AG04450 (cell line): ENCODE measurements around the gene EFCAB6. TPM values are rescaled to one million over a fixed set of nuclear protein-coding genes. Genes with fewer than 3 reads are reported as not detected.

Experiments
- CTCF ChIA-PET: fragments of 300-600, 350-600 bp; formaldehyde crosslinking; extraction: SDS; loops from one replicate; lab custom pipeline; 2022; ENCODE audit warnings: antibody characterized with exemption, inconsistent platforms; lab: Charles Lee
- POLR2A ChIA-PET: fragments of 350-600 bp; formaldehyde crosslinking; extraction: SDS; loops from one replicate; lab custom pipeline; 2021; ENCODE audit warnings: antibody characterized with exemption, inconsistent platforms; lab: Yijun Ruan, JAX
- DNase-seq: peaks from one replicate; pipeline ENCODE4 v3.0.0-alpha.2; 2011; ENCODE audit warnings: low read depth, low spot score
- H3K27ac ChIP-seq: one replicate; pipeline ENCODE4 v1.5.1; 2012; ENCODE audit warnings: low read depth, low read length, control low read depth
- H3K27me3 ChIP-seq: one replicate; pipeline ENCODE4 v1.6.0; 2012; ENCODE audit warnings: low read length; ENCODE audit not compliant: control insufficient read depth, insufficient read depth
- H3K4me3 ChIP-seq: 2 replicates; pipeline ENCODE4 v1.5.1; 2011; ENCODE audit warnings: mild to moderate bottlenecking, low read depth, low read length, control low read depth
- H3K9me3 ChIP-seq: 2 replicates; pipeline ENCODE4 v1.5.1; 2012; ENCODE audit warnings: low read length; ENCODE audit not compliant: control insufficient read depth, insufficient read depth
- CTCF ChIP-seq: IDR thresholded peaks from 2 replicates; pipeline ENCODE4 v1.5.1; 2011; ENCODE audit warnings: low read depth, low read length, control low read depth, inconsistent platforms
- polyA plus RNA-seq: library from polyadenylated mRNA; depleted of rRNA; stranded (reverse); fragments of >200 nt; gene quantifications from 2 replicates; pipeline ENCODE4 v1.2.3, GENCODE V29; 2011

The EFCAB6 gene
- polyA plus RNA-seq, 1 experiment: 1.4 TPM

DNA sequence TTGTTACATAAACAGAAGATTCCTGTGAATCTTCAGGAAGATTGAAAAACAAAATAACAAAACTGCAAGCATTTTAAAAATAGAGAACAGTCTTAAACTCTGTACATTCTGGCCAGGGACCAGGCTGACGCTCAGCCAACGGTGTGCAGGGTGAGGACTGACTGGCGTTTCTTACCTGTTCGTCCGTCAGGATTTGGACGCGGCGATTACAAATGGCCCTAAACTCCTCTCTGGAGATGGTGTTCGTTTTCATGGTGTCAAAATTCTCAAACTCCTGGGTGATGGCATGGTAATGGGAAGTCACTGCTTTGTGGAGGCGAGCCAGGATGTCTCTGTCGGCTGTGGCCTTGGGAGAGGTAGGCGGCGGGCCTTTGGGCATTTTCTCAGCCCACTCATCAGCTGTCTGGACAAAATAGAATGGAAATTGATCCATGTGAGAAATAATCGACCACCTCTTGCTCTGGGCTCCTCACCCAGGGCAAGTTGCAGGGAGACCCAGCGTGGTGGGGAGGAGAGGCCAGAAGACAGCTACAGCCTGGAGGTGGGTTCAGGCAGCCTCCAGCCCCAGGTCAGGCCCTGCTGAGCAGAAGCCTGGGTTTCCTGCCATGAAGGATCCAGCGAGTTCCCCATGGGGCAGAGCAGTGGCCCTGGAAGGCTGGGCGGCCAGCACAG is 257.3 kb downstream of the EFCAB6 start:
- Histone ChIP-seq H3K27ac (no peak overlapping the region), H3K27me3 (no peaks in the 10 kb centered on the region), H3K4me3 (no peak overlapping the region), H3K9me3 (peaks cover 27% of the 10 kb centered on the region)
- POLR2A ChIA-PET: no interaction called here
- CTCF ChIA-PET: no interaction called here
- TF ChIP-seq CTCF: no peak
- no peak for DNase-seq

DNA sequence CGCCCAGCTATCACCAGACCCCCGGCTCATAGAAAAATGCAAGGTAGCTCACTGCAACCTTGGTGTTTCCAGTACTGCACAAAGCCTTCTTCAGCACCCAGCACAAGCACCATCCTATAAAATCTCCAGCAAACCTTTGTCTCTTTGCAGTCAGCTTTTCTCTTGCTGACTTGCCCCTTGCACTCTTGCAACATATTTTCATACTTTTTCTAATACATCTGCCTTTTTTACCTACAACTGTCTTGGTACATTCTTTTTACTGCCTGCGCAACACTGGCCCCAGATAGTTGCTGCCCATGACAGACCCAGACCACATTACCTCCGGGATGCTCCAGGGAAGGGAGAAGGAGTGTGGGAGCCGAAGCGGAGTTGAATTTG is 257.9 kb downstream of the EFCAB6 start:
- H3K4me3 ChIP-seq: no peak overlapping the region
- ChIA-PET CTCF (no interaction called here), POLR2A (no interaction called here)
- peaks cover 27% of the 10 kb centered on the region for H3K9me3 ChIP-seq
- no peak overlapping the region for H3K27ac ChIP-seq
- no peak for DNase-seq
- no peak for TF ChIP-seq CTCF
- no peaks in the 10 kb centered on the region for H3K27me3 ChIP-seq

- H3K4me3 ChIP-seq: no peak overlapping the region
- no peaks in the 10 kb centered on the region for H3K27me3 ChIP-seq
- TF ChIP-seq CTCF: no peak
- H3K9me3 ChIP-seq: peaks cover 27% of the 10 kb centered on the region
- no peak overlapping the region for H3K27ac ChIP-seq
- no peak for DNase-seq
- ChIA-PET POLR2A (no interaction called here), CTCF (no interaction called here)
Measured at GRCh38 chr22:43553451-43554258, 258.4 kb downstream of the EFCAB6 start.

- H3K27me3 ChIP-seq: no peaks in the 10 kb centered on the region
- H3K27ac ChIP-seq: no peak overlapping the region
- H3K9me3 ChIP-seq: peaks cover 25% of the 10 kb centered on the region
- no peak overlapping the region for H3K4me3 ChIP-seq
- ChIA-PET CTCF (no interaction called here), POLR2A (no interaction called here)
- no peak for DNase-seq
- TF ChIP-seq CTCF: no peak
Measured at GRCh38 chr22:43550672-43551071, 261.4 kb downstream of the EFCAB6 start.

GRCh38 chr22:43550024-43550620 is 262.0 kb downstream of the EFCAB6 start:
- CTCF ChIA-PET: interaction anchor here (0.6 kb wide), 1 partner anchor 25 kb away, joined by 5 read pairs; no protein-coding TSS in a partner anchor
- POLR2A ChIA-PET: no interaction called here
- no peak for TF ChIP-seq CTCF

More at GRCh38 chr22:43550024-43550620, 262.0 kb downstream of the EFCAB6 start:
- no peak for DNase-seq
- Histone ChIP-seq H3K27ac (no peak overlapping the region), H3K9me3 (peaks cover 20% of the 10 kb centered on the region), H3K27me3 (no peaks in the 10 kb centered on the region), H3K4me3 (no peak overlapping the region)
